Ovary (tissue), 9 donors: ENCODE data around the gene PNPLA6. TPM values are rescaled to one million over a fixed set of nuclear protein-coding genes. Genes with fewer than 3 reads are reported as not detected.

Experiments
- DNase-seq, 5 donors: peaks; one replicate each; pipeline ENCODE4 v3.0.0-alpha.2; 2019 to 2020
- H3K27ac ChIP-seq, 2 donors: fragments of 200-600 bp; one replicate each; pipeline versions ENCODE4 v1.5.1 to v1.8.0; 2019 to 2022
- H3K27me3 ChIP-seq: fragments of 200-600 bp; one replicate; pipeline ENCODE4 v1.8.0; 2022
- H3K36me3 ChIP-seq: fragments of 200-600 bp; sonication (generic); one replicate; pipeline ENCODE4 v1.5.1; 2019
- H3K4me1 ChIP-seq: one replicate; pipeline ENCODE4 v1.8.1; 2013; ENCODE audit warnings: mild to moderate bottlenecking, moderate library complexity; ENCODE audit not compliant: insufficient read depth
- H3K4me3 ChIP-seq: fragments of 200-600 bp; sonication (generic); one replicate; pipeline ENCODE4 v1.5.1; 2017
- H3K9me3 ChIP-seq, 2 donors: fragments of 200-600 bp in 1 of 2; sonication (generic) in 1 of 2; one replicate each; pipeline versions ENCODE4 v1.5.1 to v1.8.1; 2013 to 2019; ENCODE audit warnings: mild to moderate bottlenecking in 1 of 2, moderate library complexity in 1 of 2
- EP300 ChIP-seq: sonication (generic); formaldehyde crosslinking; IDR thresholded peaks from one replicate; pipeline ENCODE4 v1.6.1; 2017; ENCODE audit warnings: antibody characterized with exemption
- POLR2A ChIP-seq: fragments of 450-650 bp; IDR thresholded peaks from one replicate; pipeline ENCODE4 v1.6.1; 2017; ENCODE audit warnings: antibody characterized with exemption, mild to moderate bottlenecking, moderate library complexity
- WGBS, 3 donors: extraction: QIAGEN DNeasy Blood & Tissue Kit in 1 of 3; methylation state at CpG; one replicate each; pipeline versions ENCODE4 v1.1.5 to v1.1.7; 2013 to 2017; 5-methylcytosine and 5-hydroxymethylcytosine counted together
- intact Hi-C, 4 donors: fragments of 100-400 bp; cut with DNase I; formaldehyde crosslinking; loops; one replicate each; pipeline versions ENCODE4 v1.11.0 to v1.15.1; 2022 to 2023
- polyA plus RNA-seq, 2 donors: library from polyadenylated mRNA; stranded (reverse); fragments of 200-250 nt in 1 of 2; fragments of 350-450 nt in 1 of 2; fragmentation: Illumina TruSeq in 1 of 2; extraction: RNeasy Lipid Tissue Mini Kit (QIAGEN cat#74804) in 1 of 2; gene quantifications; one replicate each; pipeline ENCODE4 v1.2.3, GENCODE V29; 2013 to 2014
- total RNA-seq, 7 donors: library from RNA; depleted of rRNA in 2 of 7; stranded (reverse); fragments of >200 nt in 2 of 7; fragmentation: NEBNext Ultra II Directional in 3 of 7; extraction: Animal tissue kit (Norgen Biotek cat#: 25700) in 3 of 7; gene quantifications; one replicate each; pipeline versions ENCODE4 v1.1.0 to v1.2.4, GENCODE V29; 2016 to 2023
- TF ChIP-seq, protein P1 (sequence below), 3 donors: fragments of 450-650 bp in 2 of 3; fragments of 200-600 bp in 1 of 3; IDR thresholded peaks; one replicate each; pipeline versions ENCODE4 v1.5.1 to v1.8.0; 2016 to 2022; ENCODE audit warnings: antibody characterized with exemption in 3 of 3, mild to moderate bottlenecking in 1 of 3
- donor health status: DM: no; HTN: no; CAD: no; lungs with moderate emphysema.
- donor health status: DM: no; HTN: no; CAD: no.
- donor health status: Bipolar disorder and iron deficiency.
- donor health status: DM: yes; HTN: yes; CAD: no.
- donor health status: DM: no; HTN: no; CAD: no.
- donor health status: DM: yes; HTN: yes; CAD: no.

Gene PNPLA6
- total and polyA plus RNA-seq, 9 donors, result 19.0 to 69.1 (median 52.0) TPM

- intact Hi-C loops, result loop anchor here in 3 of 4 donors (2.0 to 5.0 kb wide), 3 partner anchors 43 to 48 kb away; partner anchors contain the start of gene PNPLA6 (in 2 of the 3)
- no peak for DNase-seq
- no peaks in the 10 kb centered on the region for H3K36me3 ChIP-seq
- no peak for TF ChIP-seq EP300
- TF ChIP-seq POLR2A, result no peak
- TF ChIP-seq, protein P1, sequence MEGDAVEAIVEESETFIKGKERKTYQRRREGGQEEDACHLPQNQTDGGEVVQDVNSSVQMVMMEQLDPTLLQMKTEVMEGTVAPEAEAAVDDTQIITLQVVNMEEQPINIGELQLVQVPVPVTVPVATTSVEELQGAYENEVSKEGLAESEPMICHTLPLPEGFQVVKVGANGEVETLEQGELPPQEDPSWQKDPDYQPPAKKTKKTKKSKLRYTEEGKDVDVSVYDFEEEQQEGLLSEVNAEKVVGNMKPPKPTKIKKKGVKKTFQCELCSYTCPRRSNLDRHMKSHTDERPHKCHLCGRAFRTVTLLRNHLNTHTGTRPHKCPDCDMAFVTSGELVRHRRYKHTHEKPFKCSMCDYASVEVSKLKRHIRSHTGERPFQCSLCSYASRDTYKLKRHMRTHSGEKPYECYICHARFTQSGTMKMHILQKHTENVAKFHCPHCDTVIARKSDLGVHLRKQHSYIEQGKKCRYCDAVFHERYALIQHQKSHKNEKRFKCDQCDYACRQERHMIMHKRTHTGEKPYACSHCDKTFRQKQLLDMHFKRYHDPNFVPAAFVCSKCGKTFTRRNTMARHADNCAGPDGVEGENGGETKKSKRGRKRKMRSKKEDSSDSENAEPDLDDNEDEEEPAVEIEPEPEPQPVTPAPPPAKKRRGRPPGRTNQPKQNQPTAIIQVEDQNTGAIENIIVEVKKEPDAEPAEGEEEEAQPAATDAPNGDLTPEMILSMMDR (IDR thresholded peaks at IDR 0.05), result no peak
- no peak overlapping the region for H3K4me3 ChIP-seq
- peaks cover 7% of the 10 kb centered on the region for H3K4me1 ChIP-seq
- H3K27me3 ChIP-seq, result no peaks in the 10 kb centered on the region
- H3K9me3 ChIP-seq, result no peaks in the 10 kb centered on the region
- WGBS, 3 donors, result 69 to 82% (median 77%) methylated on average over 11 of the region's 11 CpGs
- peak overlapping the region in 1 of 2 donors; percentile 90 for H3K27ac ChIP-seq
Measured at GRCh38 chr19:7489609-7490044, 45.9 kb upstream of the PNPLA6 start.

DNA sequence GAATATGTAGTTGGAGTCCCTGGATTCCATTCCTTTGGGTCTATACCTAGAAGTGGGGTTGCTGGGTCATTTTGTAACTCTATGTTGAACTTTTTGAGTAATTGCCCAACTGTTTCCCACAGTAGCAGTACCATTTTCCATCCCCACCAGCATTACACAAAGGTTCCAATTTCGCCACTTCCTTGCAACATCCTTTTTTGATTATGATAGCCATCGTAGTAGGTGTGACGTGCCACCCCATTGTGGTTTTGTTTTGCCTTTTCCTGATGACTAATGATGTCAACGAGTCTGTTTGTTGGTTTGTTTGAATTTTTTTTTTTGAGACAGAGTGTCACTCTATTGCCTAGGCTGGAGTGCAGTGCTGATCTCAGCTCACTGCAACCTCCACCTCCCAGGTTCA is 43.4 kb upstream of the PNPLA6 start:
- no peaks in the 10 kb centered on the region for H3K36me3 ChIP-seq
- H3K4me3 ChIP-seq, result no peak overlapping the region
- WGBS, 3 donors, result 80 to 90% (median 81%) methylated on average over 4 of the region's 4 CpGs
- H3K9me3 ChIP-seq, result no peaks in the 10 kb centered on the region
- no peaks in the 10 kb centered on the region for H3K27me3 ChIP-seq
- TF ChIP-seq EP300 (no peak), POLR2A (no peak)
- TF ChIP-seq, protein P1 (IDR thresholded peaks at IDR 0.05), result no peak
- intact Hi-C loops, result no loop called here
- H3K27ac ChIP-seq, result no peak overlapping the region
- H3K4me1 ChIP-seq, result peaks cover 9% of the 10 kb centered on the region
- no peak for DNase-seq

DNA sequence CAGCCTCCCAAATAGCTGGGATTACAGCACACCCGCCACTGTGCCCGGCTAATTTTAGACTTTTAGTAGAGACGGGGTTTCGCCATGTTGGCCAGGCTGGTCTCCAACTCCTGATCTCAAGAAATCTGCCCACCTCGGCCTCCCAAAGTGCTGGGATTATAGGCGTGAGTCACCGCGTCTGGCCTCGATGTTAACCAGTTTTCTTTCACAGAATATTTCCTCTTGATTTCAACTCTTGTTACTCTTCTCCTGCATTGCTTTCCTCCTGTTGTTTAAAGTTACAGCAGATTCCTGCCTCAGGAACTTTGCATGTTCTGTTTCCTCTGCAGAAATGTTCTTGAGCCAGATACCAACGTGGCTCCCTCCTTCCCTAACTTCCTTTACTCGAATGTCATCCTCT is 43.0 kb upstream of the PNPLA6 start:
- 81 to 91% (median 87%) methylated on average over 11 of the region's 11 CpGs for WGBS, 3 donors
- Histone ChIP-seq H3K4me1 (peaks cover 9% of the 10 kb centered on the region), H3K27ac (no peak overlapping the region), H3K36me3 (no peaks in the 10 kb centered on the region), H3K9me3 (no peaks in the 10 kb centered on the region), H3K4me3 (no peak overlapping the region), H3K27me3 (no peaks in the 10 kb centered on the region)
- no peak for DNase-seq
- intact Hi-C loops, result no loop called here
- TF ChIP-seq, protein P1 (IDR thresholded peaks at IDR 0.05), result no peak
- TF ChIP-seq EP300, result no peak

- H3K36me3 ChIP-seq, result no peaks in the 10 kb centered on the region
- TF ChIP-seq POLR2A, result no peak
- intact Hi-C loops, result no loop called here
- no peaks in the 10 kb centered on the region for H3K27me3 ChIP-seq
- no peaks in the 10 kb centered on the region for H3K9me3 ChIP-seq
- H3K4me3 ChIP-seq, result no peak overlapping the region
- DNase-seq, result peak; percentile 65 to 88 (median 74)
- WGBS, 3 donors, result 2 to 12% (median 4%) methylated on average over 13 of the region's 13 CpGs
- peaks cover 6% of the 10 kb centered on the region for H3K4me1 ChIP-seq
- peak overlapping the region in 1 of 2 donors; percentile 84 for H3K27ac ChIP-seq
Measured at GRCh38 chr19:7494416-7495098, 41.0 kb upstream of the PNPLA6 start.

DNA sequence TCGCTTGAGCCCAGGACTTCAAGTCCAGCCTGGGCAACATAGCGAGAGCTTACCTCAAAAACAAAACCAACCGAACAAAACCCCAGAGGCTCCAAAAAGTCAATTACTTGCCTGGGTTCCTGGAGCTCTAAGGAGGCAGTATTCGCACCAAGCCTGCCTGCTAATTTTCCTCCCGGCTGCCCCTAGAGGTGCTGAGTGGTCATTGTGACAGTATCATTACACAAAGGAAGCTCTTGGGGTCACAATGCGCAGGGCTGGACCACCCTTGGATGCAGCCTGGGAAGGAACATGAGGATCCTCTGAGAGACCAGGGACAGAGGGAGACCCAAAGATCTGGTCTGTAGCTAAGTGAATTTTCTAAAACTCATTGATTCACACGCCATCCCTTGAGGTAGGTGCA is 38.2 kb upstream of the PNPLA6 start:
- no peak for DNase-seq
- Histone ChIP-seq H3K36me3 (no peaks in the 10 kb centered on the region), H3K9me3 (no peaks in the 10 kb centered on the region), H3K27me3 (no peaks in the 10 kb centered on the region), H3K27ac (no peak overlapping the region), H3K4me1 (peaks cover 5% of the 10 kb centered on the region), H3K4me3 (no peak overlapping the region)
- TF ChIP-seq, protein P1 (IDR thresholded peaks at IDR 0.05), result no peak
- no peak for TF ChIP-seq POLR2A
- no peak for TF ChIP-seq EP300
- intact Hi-C loops, result no loop called here
- WGBS, 3 donors, result 57 to 68% (median 63%) methylated on average over 7 of the region's 7 CpGs
